ENCODE data around the gene BRD1. TPM values are rescaled to one million over a fixed set of nuclear protein-coding genes. Genes with fewer than 3 reads are reported as not detected.

BRD1 gene
- total RNA-seq, 1 experiment from 2014 or later = 31.3 TPM

DNA sequence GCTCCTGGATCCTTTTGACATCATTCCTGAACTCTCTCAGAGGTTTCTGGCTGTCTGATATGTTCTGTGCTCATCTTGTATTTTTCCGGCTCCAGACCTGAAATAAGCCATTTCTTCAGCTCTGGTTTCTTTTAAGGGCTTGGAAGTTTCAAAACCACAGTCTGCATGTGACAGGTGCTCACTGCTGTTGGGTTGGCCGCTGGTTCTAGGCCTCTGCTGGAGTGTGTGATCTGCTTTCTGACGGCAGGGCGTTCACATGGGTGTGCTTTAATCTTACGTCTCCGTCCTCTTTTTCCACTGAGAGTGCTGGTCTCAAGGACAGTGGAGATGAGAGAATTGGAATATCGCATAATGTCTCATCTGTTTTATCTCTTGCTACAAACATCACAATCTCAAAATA is 36.3 kb upstream of the BRD1 start:
- no TSS peak for BruUV-seq (replicated peaks)
- POLR2A ChIA-PET = no interaction called here
- no peak overlapping the region for H2AFZ ChIP-seq (ENCODE audit: low read depth, low read length, poor library complexity, severe bottlenecking)
- H3K27ac ChIP-seq (ENCODE audit: low read depth, low read length) = no peak overlapping the region
- no peaks in the 10 kb centered on the region for H3K9me2 ChIP-seq (ENCODE audit: insufficient read depth)
- H3K27me3 ChIP-seq (ENCODE audit: insufficient read depth, low read length) = no peaks in the 10 kb centered on the region
- H3K36me3 ChIP-seq (ENCODE audit: control insufficient read depth in 1 of 2, insufficient read depth in 2 of 2, low read length in 2 of 2) = no peaks in the 10 kb centered on the region; a peak in 1 of 4 replicates
- peaks cover 99% of the 10 kb centered on the region for H3K79me2 ChIP-seq (ENCODE audit: insufficient read depth, low read length)
- H3K9me3 ChIP-seq (ENCODE audit: control insufficient read depth in 1 of 2, insufficient read depth in 1 of 2, low read depth in 1 of 2, low read length in 2 of 2) = peaks cover 8 to 17% of the 10 kb centered on the region in 2 experiments; a peak in 2 of 4 replicates
- no peaks in the 10 kb centered on the region for H3K4me1 ChIP-seq (ENCODE audit: control insufficient read depth in 1 of 2, insufficient read depth in 2 of 2, low read length in 2 of 2)
- H3K9ac ChIP-seq (ENCODE audit: low read length) = no peak overlapping the region
- RAD21 ChIA-PET (ENCODE audit: low non-redundant PET in 1 of 2, low total read pairs in 2 of 2, uncharacterized antibody in 2 of 2, unreplicated experiment in 2 of 2) = no interaction called here
- ATAC-seq (no peak), DNase-seq (ENCODE audit: low read depth, low spot score) (no peak)
- peaks cover 4% of the 10 kb centered on the region; the same call in 1 of the 2 replicates for H4K20me1 ChIP-seq (ENCODE audit: insufficient read depth)
- intact Hi-C loops (cut with micrococcal nuclease) = no loop called here
- TF ChIP-seq FOSL1 (IDR thresholded peaks at IDR 0.05; ENCODE audit: low read depth) (no peak), CEBPB (IDR thresholded peaks at IDR 0.05; ENCODE audit: low read depth) (no peak), POLR2A (IDR thresholded peaks at IDR 0.05; ENCODE audit: borderline replicate concordance, extremely low read depth, insufficient read depth, insufficient read length) (no peak), SRF (IDR thresholded peaks at IDR 0.05; ENCODE audit: low read depth) (no peak), YY1 (IDR thresholded peaks at IDR 0.05; ENCODE audit: extremely low read depth, insufficient replicate concordance, low read depth, low read length) (no peak), EZH2phosphoT487 (IDR thresholded peaks at IDR 0.05; ENCODE audit: borderline replicate concordance) (no peak)
- TF ChIP-seq, protein P1, sequence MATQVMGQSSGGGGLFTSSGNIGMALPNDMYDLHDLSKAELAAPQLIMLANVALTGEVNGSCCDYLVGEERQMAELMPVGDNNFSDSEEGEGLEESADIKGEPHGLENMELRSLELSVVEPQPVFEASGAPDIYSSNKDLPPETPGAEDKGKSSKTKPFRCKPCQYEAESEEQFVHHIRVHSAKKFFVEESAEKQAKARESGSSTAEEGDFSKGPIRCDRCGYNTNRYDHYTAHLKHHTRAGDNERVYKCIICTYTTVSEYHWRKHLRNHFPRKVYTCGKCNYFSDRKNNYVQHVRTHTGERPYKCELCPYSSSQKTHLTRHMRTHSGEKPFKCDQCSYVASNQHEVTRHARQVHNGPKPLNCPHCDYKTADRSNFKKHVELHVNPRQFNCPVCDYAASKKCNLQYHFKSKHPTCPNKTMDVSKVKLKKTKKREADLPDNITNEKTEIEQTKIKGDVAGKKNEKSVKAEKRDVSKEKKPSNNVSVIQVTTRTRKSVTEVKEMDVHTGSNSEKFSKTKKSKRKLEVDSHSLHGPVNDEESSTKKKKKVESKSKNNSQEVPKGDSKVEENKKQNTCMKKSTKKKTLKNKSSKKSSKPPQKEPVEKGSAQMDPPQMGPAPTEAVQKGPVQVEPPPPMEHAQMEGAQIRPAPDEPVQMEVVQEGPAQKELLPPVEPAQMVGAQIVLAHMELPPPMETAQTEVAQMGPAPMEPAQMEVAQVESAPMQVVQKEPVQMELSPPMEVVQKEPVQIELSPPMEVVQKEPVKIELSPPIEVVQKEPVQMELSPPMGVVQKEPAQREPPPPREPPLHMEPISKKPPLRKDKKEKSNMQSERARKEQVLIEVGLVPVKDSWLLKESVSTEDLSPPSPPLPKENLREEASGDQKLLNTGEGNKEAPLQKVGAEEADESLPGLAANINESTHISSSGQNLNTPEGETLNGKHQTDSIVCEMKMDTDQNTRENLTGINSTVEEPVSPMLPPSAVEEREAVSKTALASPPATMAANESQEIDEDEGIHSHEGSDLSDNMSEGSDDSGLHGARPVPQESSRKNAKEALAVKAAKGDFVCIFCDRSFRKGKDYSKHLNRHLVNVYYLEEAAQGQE (IDR thresholded peaks at IDR 0.05; ENCODE audit: low read depth) = no peak
- H3K4me3 ChIP-seq (replicated peaks in 1 of 2; ENCODE audit: low read depth in 1 of 2, low read length in 2 of 2) = no peak overlapping the region
- CTCF ChIA-PET = no interaction called here
- no peak overlapping the region for H3K4me2 ChIP-seq (ENCODE audit: low read length)

GRCh38 chr22:49862496-49862776 is 34.8 kb upstream of the BRD1 start:
- ChIA-PET CTCF (no interaction called here), RAD21 (ENCODE audit: low non-redundant PET in 1 of 2, low total read pairs in 2 of 2, uncharacterized antibody in 2 of 2, unreplicated experiment in 2 of 2) (no interaction called here), POLR2A (no interaction called here)
- Histone ChIP-seq H3K9ac (ENCODE audit: low read length) (no peak overlapping the region), H3K27me3 (ENCODE audit: insufficient read depth, low read length) (no peaks in the 10 kb centered on the region), H3K27ac (ENCODE audit: low read depth, low read length) (no peak overlapping the region), H3K4me1 (ENCODE audit: control insufficient read depth in 1 of 2, insufficient read depth in 2 of 2, low read length in 2 of 2) (no peaks in the 10 kb centered on the region), H3K4me3 (replicated peaks in 1 of 2; ENCODE audit: low read depth in 1 of 2, low read length in 2 of 2) (no peak overlapping the region), H3K79me2 (ENCODE audit: insufficient read depth, low read length) (peaks cover 99% of the 10 kb centered on the region), H3K4me2 (ENCODE audit: low read length) (no peak overlapping the region), H3K9me2 (ENCODE audit: insufficient read depth) (no peaks in the 10 kb centered on the region), H3K9me3 (ENCODE audit: control insufficient read depth in 1 of 2, insufficient read depth in 1 of 2, low read depth in 1 of 2, low read length in 2 of 2) (peaks cover 3 to 15% of the 10 kb centered on the region in 2 experiments; a peak in 2 of 4 replicates), H4K20me1 (ENCODE audit: insufficient read depth) (peaks cover 4% of the 10 kb centered on the region; the same call in 1 of the 2 replicates), H2AFZ (ENCODE audit: low read depth, low read length, poor library complexity, severe bottlenecking) (no peak overlapping the region), H3K36me3 (ENCODE audit: control insufficient read depth in 1 of 2, insufficient read depth in 2 of 2, low read length in 2 of 2) (peaks cover 0 to 5% of the 10 kb centered on the region in 2 experiments; a peak in 1 of 4 replicates)
- BruUV-seq (replicated peaks) = no TSS peak
- intact Hi-C loops (cut with micrococcal nuclease) = no loop called here
- no peak for DNase-seq (ENCODE audit: low read depth, low spot score)
- ATAC-seq = no peak
- TF ChIP-seq MAX (IDR thresholded peaks at IDR 0.05) = no peak
- TF ChIP-seq, protein P1 (IDR thresholded peaks at IDR 0.05; ENCODE audit: low read depth) = no peak
- no peak for TF ChIP-seq SP1 (IDR thresholded peaks at IDR 0.05; ENCODE audit: low read depth)
- no peak for TF ChIP-seq ELF1 (IDR thresholded peaks at IDR 0.05; ENCODE audit: borderline replicate concordance, low read depth)
- no peak for TF ChIP-seq CEBPB (IDR thresholded peaks at IDR 0.05; ENCODE audit: low read depth)
- TF ChIP-seq ZBTB33 (IDR thresholded peaks at IDR 0.05; ENCODE audit: extremely low read depth, insufficient replicate concordance, low read length) = no peak
- no peak for TF ChIP-seq SRF (IDR thresholded peaks at IDR 0.05; ENCODE audit: low read depth)
